HG03064 (cell line): ENCODE measurements around the gene IP6K3.

Experiments
- ATAC-seq: cut with Tn5 transposase; IDR thresholded peaks from one replicate; pipeline ENCODE4 v1.9.1; 2021; ENCODE audit warnings: low read depth; ENCODE audit not compliant: unreplicated experiment

IP6K3 gene

GRCh38 chr6:33761922-33762629, 15.4 kb upstream of the IP6K3 start:
- ATAC-seq, result no peak

GRCh38 chr6:33761581-33761921, 14.8 kb upstream of the IP6K3 start:
- ATAC-seq, result no peak

- no peak for ATAC-seq
Observed at GRCh38 chr6:33759887-33760629, 13.4 kb upstream of the IP6K3 start.

GRCh38 chr6:33758815-33759216, 12.1 kb upstream of the IP6K3 start:
- no peak for ATAC-seq

- no peak for ATAC-seq
Observed at GRCh38 chr6:33757906-33758305, 11.2 kb upstream of the IP6K3 start.

- ATAC-seq, result no peak
Observed at GRCh38 chr6:33757113-33757512, 10.4 kb upstream of the IP6K3 start.

- no peak for ATAC-seq
Observed at GRCh38 chr6:33756211-33756954, 9.7 kb upstream of the IP6K3 start.

- ATAC-seq, result no peak
Observed at GRCh38 chr6:33755070-33755869, 8.6 kb upstream of the IP6K3 start.

GRCh38 chr6:33754222-33754621, 7.5 kb upstream of the IP6K3 start:
- no peak for ATAC-seq

GRCh38 chr6:33752646-33753015, 5.9 kb upstream of the IP6K3 start:
- ATAC-seq, result no peak

- ATAC-seq, result no peak
Observed at GRCh38 chr6:33751771-33752645, 5.3 kb upstream of the IP6K3 start.

GRCh38 chr6:33750244-33750991, 3.7 kb upstream of the IP6K3 start:
- ATAC-seq, result no peak

- no peak for ATAC-seq
Observed at GRCh38 chr6:33749401-33749800, 2.7 kb upstream of the IP6K3 start.

GRCh38 chr6:33748841-33749240, 2.1 kb upstream of the IP6K3 start:
- no peak for ATAC-seq

- ATAC-seq, result no peak
Observed at GRCh38 chr6:33747823-33748222, 1.1 kb upstream of the IP6K3 start.

- no peak for ATAC-seq
Observed at GRCh38 chr6:33746036-33746600, 587 bp downstream of the IP6K3 start.

GRCh38 chr6:33745548-33745947, 1.2 kb downstream of the IP6K3 start:
- ATAC-seq, result no peak

- ATAC-seq, result no peak
Observed at GRCh38 chr6:33744895-33745546, 1.7 kb downstream of the IP6K3 start.
